ENCODE data around the gene SLC25A20.
A peak's percentile ranks its signal among the peaks of the same experiment; 100 is the strongest.
"Not testable (repeated sequence)": the region's sequence is repeated elsewhere in the genome, so short reads cannot be mapped to it uniquely, and the experiment has no call there.

The SLC25A20 gene

DNA sequence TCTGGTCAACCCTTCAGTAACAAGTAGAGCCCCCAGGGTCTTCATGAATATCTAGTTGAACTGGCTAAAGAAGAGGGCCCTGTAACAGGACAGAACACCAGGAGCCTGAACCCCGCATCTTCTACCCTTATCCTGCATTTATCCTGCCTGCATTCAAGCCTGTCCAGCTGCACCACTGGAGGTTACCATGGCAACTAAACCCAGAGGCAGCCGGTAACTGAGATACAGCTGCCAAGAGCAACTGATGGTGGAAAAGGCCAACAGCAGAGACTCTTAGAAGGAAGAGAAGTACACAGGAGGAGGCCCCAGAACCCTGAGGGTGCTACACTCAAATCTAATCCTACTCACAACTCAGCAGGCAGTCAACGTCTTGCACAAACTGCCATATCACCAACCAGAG lies 47.3 kb downstream of the SLC25A20 start:
- peak in 37 of 42 donors; percentile 13 to 69 (median 37) for DNase-seq
- intact Hi-C loops (cut with DNase I), result no loop called here

DNA sequence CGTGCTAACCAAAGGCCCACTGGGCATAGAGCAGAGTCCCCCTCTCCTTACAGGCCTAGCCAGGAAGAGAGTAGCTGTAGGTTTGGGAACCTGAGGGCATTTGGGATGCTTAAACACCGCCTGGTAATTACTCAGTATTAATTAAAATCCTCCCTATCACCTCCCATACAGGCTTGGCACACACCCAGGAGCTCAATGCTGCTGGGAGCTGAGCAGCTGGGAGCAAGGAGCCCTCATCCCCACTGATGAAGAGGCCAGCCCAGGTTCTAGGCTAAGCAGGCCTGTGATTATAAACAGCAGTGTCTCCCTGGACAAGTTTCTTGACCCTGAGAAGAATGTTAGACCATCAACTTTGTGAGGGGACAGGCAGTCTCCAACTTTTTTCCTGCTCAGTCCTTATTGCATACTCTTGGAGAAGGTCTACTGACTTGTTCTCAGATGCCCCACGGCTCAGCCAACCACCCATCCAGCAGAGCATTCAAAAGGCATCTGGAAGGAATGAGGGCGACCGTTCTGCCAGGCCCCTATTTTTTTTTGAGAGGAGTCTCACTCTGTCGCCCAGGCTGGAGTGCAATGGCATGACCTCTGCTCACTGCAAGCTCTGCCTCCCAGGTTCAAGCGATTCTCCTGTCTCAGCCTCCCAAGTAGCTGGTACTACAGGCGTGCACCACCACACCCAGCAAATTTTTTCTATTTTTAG lies 49.7 kb downstream of the SLC25A20 start:
- intact Hi-C loops (cut with DNase I), result no loop called here
- peak in 1 of 42 donors; percentile 47 for DNase-seq

GRCh38 chr3:48847504-48848423 lies 50.9 kb downstream of the SLC25A20 start, which contains the start of gene PRKAR2A:
Gene PRKAR2A (minus strand): TSS chr3:48847874. CDS start chr3:48847596, 278 bp downstream.
- DNase-seq, result peak; percentile 62 to 94 (median 86)
- intact Hi-C loops (cut with DNase I), result no loop called here

GRCh38 chr3:48847053-48847503 lies 51.6 kb downstream of the SLC25A20 start:
- peak; percentile 38 to 82 (median 64) for DNase-seq
- intact Hi-C loops (cut with DNase I), result no loop called here

- DNase-seq, result no peak
- intact Hi-C loops (cut with DNase I), result no loop called here
These were observed 53.5 kb downstream of the SLC25A20 start for GRCh38 chr3:48845170-48845569.

- peak in 1 of 42 donors; percentile 13 for DNase-seq
- intact Hi-C loops (cut with DNase I), result no loop called here
These were observed 61.5 kb downstream of the SLC25A20 start for GRCh38 chr3:48837163-48837562.

DNA sequence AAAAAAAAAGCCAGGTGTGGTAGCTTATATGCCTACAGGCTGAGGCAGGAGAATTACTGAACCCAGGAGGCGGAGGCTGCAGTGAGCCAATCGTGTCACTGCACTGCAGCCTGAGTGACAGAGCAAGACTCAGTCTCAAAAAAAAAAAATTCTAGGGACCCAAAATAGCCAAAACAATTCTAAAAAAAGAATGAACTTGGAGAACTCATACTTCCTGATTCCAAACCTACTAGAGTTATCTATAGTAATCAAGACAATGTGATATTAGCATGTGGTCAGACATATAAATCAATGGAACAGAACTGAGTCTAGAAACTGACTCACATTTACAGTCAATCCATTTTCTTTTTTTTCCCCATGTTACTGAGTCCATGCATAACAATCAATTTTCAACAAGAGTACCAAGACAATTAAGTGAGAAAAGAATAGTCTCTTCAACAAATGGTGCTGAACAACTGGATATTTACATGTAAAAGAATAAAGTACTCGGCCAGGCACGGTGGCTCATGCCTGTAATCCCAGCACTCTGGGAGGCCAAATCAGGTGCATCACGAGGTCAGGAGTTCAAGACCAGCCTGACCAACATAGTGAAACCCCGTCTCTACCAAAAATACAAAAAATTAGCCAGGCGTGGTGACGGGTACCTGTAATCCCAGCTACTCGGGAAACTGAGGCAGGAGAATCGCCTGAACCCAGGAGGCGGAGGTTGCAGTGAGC lies 62.9 kb downstream of the SLC25A20 start:
- intact Hi-C loops (cut with DNase I), result no loop called here
- DNase-seq, result peak in 1 of 42 donors; percentile 25

DNA sequence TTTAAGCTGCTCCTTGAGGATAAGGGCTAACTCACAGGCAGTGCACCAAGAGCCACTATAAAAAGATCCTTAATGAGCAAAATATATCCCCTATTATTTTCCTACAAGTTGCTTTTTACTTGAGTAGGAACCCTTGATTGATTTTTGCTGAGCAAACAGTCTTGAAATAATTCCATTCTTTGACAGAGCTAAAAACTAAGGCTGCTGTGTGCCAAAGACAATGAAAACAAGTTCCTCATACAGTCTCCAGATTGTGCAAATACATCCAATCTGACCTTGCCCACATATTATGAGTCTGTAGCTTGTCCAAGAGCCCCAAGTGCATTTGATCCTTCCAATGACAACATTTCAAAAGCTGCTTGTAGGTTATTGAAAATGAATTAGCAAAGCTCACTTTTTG lies 66.0 kb downstream of the SLC25A20 start:
- DNase-seq, result peak in 1 of 42 donors; percentile 14
- intact Hi-C loops (cut with DNase I), result no loop called here

DNA sequence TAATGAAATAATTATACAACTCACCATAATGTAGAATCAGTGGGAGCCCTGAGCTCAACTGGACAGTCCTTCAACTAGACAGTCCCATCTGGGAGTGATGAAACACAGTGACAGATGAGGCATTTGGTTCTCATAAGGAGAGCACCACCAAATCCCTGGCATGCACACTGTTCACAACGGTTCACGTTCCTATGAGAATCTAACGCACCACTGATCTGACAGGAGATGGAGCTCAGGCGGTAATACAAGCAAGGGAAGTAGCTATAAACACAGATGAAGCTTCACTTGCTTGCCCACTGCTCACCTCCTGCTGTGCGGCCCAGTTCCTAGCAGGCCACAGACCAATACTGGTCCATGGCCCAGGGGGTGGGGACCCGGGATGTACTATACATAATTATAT lies 68.0 kb downstream of the SLC25A20 start:
- intact Hi-C loops (cut with DNase I), result no loop called here
- peak in 2 of 42 donors; percentile 3 to 25 for DNase-seq

GRCh38 chr3:48829525-48829924 lies 69.2 kb downstream of the SLC25A20 start:
- DNase-seq; intact Hi-C loops (cut with DNase I): not testable (repeated sequence)

GRCh38 chr3:48827874-48828273 lies 70.8 kb downstream of the SLC25A20 start:
- DNase-seq; intact Hi-C loops (cut with DNase I): not testable (repeated sequence)

GRCh38 chr3:48826451-48826850 lies 72.2 kb downstream of the SLC25A20 start:
- intact Hi-C loops (cut with DNase I), result no loop called here
- peak in 1 of 42 donors; percentile 11 for DNase-seq

GRCh38 chr3:48820612-48821324 lies 77.9 kb downstream of the SLC25A20 start:
- intact Hi-C loops (cut with DNase I), result no loop called here
- DNase-seq, result peak in 3 of 42 donors; percentile 4 to 54 (median 5)

DNA sequence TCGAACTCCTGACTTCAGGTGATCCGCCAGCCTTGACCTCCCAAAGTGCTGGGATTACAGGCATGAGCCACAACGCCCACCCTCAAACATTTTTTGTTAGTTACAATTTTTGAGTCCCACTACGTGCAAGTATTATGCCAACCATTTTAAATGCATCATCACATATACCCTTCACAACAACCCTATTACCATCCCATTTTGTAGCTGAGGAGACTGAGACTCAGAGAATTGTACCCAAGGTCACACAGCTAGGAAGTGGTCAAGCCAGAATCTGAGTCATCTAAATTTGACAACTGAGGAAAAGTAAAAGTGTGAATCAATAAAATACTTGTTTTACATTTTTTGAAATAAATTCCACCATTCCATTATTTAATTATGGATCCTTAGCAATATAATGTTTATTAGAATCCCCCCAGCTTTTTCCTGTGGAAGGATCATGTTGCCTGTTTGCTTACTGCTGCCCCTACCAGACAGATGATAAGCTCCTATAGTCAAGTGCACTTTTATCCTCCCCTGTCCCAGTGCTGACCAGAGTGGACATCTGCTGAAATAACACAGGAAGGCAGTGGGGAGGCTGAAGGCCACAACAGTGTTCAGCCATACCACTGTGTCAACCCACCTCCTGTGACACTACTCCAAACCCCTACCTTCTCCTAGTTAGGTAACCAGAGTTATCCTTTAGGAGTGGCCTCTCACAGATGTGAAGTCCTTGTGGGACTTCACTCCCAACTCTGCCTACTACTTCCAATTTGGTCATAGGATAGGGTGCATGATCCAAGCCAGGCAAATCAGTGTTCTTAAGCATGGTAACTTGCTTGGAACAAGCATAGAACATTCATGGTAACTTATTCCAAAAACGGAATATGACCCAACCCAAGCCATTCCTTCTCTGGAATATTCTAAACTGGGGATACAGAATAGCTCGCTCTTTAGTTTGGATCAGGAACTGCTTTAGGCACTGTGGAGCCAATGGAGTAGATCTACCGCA lies 79.2 kb downstream of the SLC25A20 start:
- DNase-seq, result no peak
- intact Hi-C loops (cut with DNase I), result no loop called here

DNA sequence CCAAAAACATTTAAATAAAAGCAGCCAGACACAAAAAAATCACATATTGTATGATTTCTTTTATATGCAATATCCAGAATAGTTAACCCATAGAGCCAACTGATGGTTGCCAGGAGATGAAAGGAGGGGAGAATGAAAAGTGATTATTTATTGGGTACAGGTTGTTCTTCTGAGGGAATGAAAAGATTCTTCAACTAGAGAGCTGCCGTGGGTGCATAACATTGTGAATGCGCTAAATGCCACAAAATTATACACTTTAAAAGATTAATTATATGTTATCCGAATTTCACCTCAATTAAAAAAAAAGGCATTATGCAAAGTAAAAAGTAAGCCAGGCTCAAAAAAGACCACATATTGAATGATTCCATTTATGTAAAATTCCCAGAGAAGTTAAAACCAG lies 87.2 kb downstream of the SLC25A20 start:
- no peak for DNase-seq
- intact Hi-C loops (cut with DNase I), result no loop called here

All from head of caudate nucleus (tissue), 42 donors.